ENCODE measurements around the gene IVD.

Gene IVD

GRCh38 chr15:40415226-40415625 lies 9.6 kb downstream of the IVD start:
- DNase-seq (no peak), ATAC-seq (no peak)

GRCh38 chr15:40416056-40416455 lies 10.5 kb downstream of the IVD start:
- DNase-seq (no peak), ATAC-seq (no peak)

GRCh38 chr15:40418126-40418525 lies 12.5 kb downstream of the IVD start:
- no peak for ATAC-seq

GRCh38 chr15:40420071-40420713 lies 14.6 kb downstream of the IVD start:
- ATAC-seq = no peak

More at GRCh38 chr15:40418126-40418525, 12.5 kb downstream of the IVD start:
- no peak for DNase-seq

GRCh38 chr15:40420793-40421192 lies 15.2 kb downstream of the IVD start:
- ATAC-seq (no peak), DNase-seq (no peak)

More at GRCh38 chr15:40420071-40420713, 14.6 kb downstream of the IVD start:
- no peak for DNase-seq

- DNase-seq (peak; percentile 89), ATAC-seq (peak; percentile 95)
Observed at GRCh38 chr15:40421246-40422157, 15.9 kb downstream of the IVD start.

- ATAC-seq (no peak), DNase-seq (no peak)
Observed at GRCh38 chr15:40424483-40425115, 19.0 kb downstream of the IVD start.

- DNase-seq (no peak), ATAC-seq (no peak)
Observed at GRCh38 chr15:40425681-40426080, 20.1 kb downstream of the IVD start.

- DNase-seq = no peak
Observed at GRCh38 chr15:40427188-40427587, 21.6 kb downstream of the IVD start.

GRCh38 chr15:40428185-40428584 lies 22.6 kb downstream of the IVD start:
- ATAC-seq = no peak
- DNase-seq = no peak

More at GRCh38 chr15:40427188-40427587, 21.6 kb downstream of the IVD start:
- ATAC-seq = no peak

- no peak for ATAC-seq
- DNase-seq = no peak
Observed at GRCh38 chr15:40429068-40429710, 23.6 kb downstream of the IVD start.

GRCh38 chr15:40430271-40430805 lies 24.7 kb downstream of the IVD start:
- DNase-seq (no peak), ATAC-seq (no peak)

- DNase-seq = no peak
- ATAC-seq = no peak
Observed at GRCh38 chr15:40435023-40435709, 29.6 kb downstream of the IVD start.

- DNase-seq = no peak
- no peak for ATAC-seq
Observed at GRCh38 chr15:40435710-40436089, 30.1 kb downstream of the IVD start.

GRCh38 chr15:40436116-40436891 lies 30.7 kb downstream of the IVD start:
- ATAC-seq (no peak), DNase-seq (no peak)

GRCh38 chr15:40436892-40437751 lies 31.5 kb downstream of the IVD start:
- ATAC-seq = no peak
- DNase-seq = no peak

GRCh38 chr15:40437752-40438687 lies 32.4 kb downstream of the IVD start:
- ATAC-seq = no peak
- no peak for DNase-seq

GRCh38 chr15:40438712-40439111 lies 33.1 kb downstream of the IVD start:
- ATAC-seq = no peak
- no peak for DNase-seq
